Activated naive CD4-positive, alpha-beta T cell treated with anti-CD3 and anti-CD28 coated beads for 36 hours (primary cell): Measurements from ENCODE around the gene SPACDR. TPM values are rescaled to one million over a fixed set of nuclear protein-coding genes. Genes with fewer than 3 reads are reported as not detected.

Source experiments
- CTCF ChIA-PET: fragments of 350-600 bp; sonication (Branson Sonifier 250); formaldehyde crosslinking; loops from one replicate; lab custom pipeline; 2021; ENCODE audit warnings: antibody characterized with exemption; lab: Charles Lee
- DNase-seq: peaks from one replicate; pipeline ENCODE4 v3.0.0-alpha.2; 2020
- H3K27ac Mint-ChIP-seq: one replicate; pipeline ENCODE4 v1.8.0; 2021; ENCODE audit warnings: mild to moderate bottlenecking, mixed read lengths
- H3K27me3 Mint-ChIP-seq: one replicate; pipeline ENCODE4 v1.8.0; 2021; ENCODE audit warnings: low read depth, mixed read lengths
- H3K36me3 Mint-ChIP-seq: one replicate; pipeline ENCODE4 v1.8.0; 2021; ENCODE audit warnings: low read depth, mixed read lengths
- H3K4me1 Mint-ChIP-seq: one replicate; pipeline ENCODE4 v1.8.0; 2021; ENCODE audit warnings: low read depth, mixed read lengths
- H3K4me3 Mint-ChIP-seq: one replicate; pipeline ENCODE4 v1.8.0; 2021; ENCODE audit warnings: mild to moderate bottlenecking, moderate library complexity, mixed read lengths
- H3K9me3 Mint-ChIP-seq: one replicate; pipeline ENCODE4 v1.8.0; 2021; ENCODE audit warnings: mixed read lengths
- intact Hi-C: fragments of 100-400 bp; cut with micrococcal nuclease; formaldehyde crosslinking; loops from one replicate; pipeline ENCODE4 v1.15.1; 2023
- total RNA-seq, 2 experiments: library from RNA; stranded (reverse); gene quantifications; one replicate each; pipeline ENCODE4 v1.2.3, GENCODE V29; 2021

SPACDR gene
- total RNA-seq, 2 experiments from 2014 or later = 2.3 to 2.6 TPM

DNA sequence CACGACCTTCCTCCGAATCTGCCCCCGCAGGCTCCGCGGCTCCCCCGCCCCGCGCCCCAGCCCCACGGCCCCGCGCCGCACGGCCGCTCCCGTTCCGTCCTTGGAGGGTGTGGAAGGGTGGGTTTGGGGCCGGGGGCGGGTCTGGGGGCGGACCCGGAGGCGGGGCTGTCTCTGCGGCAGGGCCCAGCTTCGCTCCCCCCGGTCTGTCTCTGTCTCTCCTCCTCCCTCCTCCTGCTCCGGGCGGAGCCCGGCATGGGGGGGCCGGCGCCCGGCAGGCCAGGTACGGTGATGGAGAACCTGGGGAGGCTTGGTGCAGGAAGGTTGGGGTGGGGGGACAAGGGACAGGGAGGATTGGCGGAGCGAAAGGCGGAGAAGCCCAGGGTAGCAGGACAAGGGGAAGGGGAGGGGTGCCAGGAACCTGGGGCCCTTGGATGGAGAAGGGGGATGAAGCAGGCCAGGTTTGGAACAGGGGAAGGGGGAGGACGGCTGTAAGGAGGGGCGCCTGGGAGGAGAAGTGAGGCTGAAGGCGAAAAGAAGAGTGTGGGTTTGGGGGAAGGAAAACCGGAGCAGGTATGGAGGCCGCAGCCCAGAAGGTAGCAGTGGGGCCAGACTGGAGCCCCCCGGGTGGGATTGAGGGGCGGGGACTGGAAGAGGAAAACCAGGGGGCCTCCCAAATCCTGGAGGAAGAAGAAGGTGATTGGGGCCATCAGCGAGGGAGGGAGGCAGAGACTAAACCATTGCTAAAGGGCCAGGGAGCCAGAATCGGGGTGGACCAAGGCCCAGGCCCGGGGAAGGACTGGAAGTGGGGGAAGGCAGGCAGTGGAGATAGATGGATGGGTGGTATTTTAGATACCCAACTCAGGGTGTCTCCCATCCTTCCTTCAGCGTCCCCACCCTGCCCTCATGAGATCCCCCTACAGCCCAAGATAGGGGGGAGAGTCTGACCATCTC is 19.9 kb upstream of the SPACDR start, which contains the start of gene NYAP1:
NYAP1 (plus strand) TSS at position 206 of the 951 bp plus-strand sequence. CDS start 1,385 bp downstream, outside the sequence.
- no peaks in the 10 kb centered on the region for H3K36me3 Mint-ChIP-seq
- peak within 1 kb of the TSS; percentile 76 for H3K4me3 Mint-ChIP-seq
- intact Hi-C loops = loop anchor here (1.0 kb wide), 2 partner anchors 15 to 75 kb away; no protein-coding TSS in a partner anchor
- no peaks in the 10 kb centered on the region for H3K9me3 Mint-ChIP-seq
- H3K4me1 Mint-ChIP-seq = peaks cover 14% of the 10 kb centered on the region
- H3K27me3 Mint-ChIP-seq = no peaks in the 10 kb centered on the region
- CTCF ChIA-PET = interaction anchor here (2.3 kb wide), 1 partner anchor 59 kb away, joined by 9 read pairs; no protein-coding TSS in a partner anchor
- no peak within 1 kb of the TSS for H3K27ac Mint-ChIP-seq
- no peak for DNase-seq

DNA sequence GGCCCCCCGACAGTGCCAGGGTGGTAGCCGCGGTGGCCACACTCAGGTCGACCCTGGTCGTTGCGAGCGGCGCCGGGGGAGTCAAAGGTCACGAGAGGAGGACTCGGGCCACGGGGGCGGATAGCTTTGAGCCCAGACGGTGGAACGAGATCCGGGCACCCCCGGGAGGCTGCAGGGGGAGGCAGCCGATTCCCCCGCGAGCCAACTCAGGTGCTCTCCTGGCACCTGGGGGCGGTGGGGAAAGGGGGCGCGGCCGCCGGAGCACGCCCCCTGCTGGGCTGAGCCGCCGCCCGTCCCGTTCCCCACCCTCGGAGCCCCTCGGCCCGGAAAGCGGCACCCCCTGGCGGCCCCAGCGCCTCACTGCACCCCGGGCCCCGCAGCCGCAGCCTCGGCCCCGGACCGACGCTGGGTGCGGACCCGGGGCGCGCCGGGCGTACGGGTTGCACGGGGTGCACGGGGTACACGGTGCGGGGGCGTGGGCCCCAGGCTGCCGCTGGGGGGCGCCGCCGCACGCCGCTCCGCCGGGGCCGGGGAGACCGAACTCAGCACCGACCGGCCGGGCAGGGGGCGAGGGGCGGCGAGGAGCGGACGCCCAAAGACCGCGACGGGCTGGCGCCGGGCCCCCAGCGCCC is 19.1 kb upstream of the SPACDR start:
- CTCF ChIA-PET = interaction anchor here (0.6 to 5.4 kb wide), 21 partner anchors 11 to 103 kb away, joined by 3 to 45 read pairs (median 4); partner anchors contain the start of genes FBXO24 and LRCH4
- H3K36me3 Mint-ChIP-seq = peaks cover 1% of the 10 kb centered on the region
- no peaks in the 10 kb centered on the region for H3K9me3 Mint-ChIP-seq
- no peaks in the 10 kb centered on the region for H3K27me3 Mint-ChIP-seq
- no peak overlapping the region for H3K27ac Mint-ChIP-seq
- peaks cover 12% of the 10 kb centered on the region for H3K4me1 Mint-ChIP-seq
- peak overlapping the region; percentile 76 for H3K4me3 Mint-ChIP-seq
- intact Hi-C loops = loop anchor here (1.0 kb wide), 2 partner anchors 14 to 76 kb away; no protein-coding TSS in a partner anchor
- DNase-seq = peak; percentile 75

DNA sequence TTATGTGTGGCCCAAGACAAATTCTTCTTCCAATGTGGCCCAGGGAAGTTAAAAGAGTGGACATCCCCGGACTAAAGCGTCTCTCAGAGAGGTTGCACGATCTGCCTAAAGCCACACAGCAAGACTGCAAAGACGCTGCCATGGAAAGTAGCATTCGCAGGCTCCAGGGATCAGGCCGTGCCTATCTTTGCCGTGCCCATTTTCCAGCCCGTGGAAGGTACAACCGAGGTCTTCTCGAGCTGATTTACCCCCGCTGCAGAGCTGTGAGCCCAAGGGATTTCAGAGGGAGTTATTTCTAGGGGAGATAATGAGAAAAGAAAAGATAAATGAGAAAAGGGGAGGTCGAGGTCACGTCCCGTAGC is 18.6 kb upstream of the SPACDR start:
- Mint-ChIP-seq H3K4me3 (peak overlapping the region; percentile 76), H3K9me3 (no peaks in the 10 kb centered on the region), H3K36me3 (peaks cover 3% of the 10 kb centered on the region), H3K27ac (no peak overlapping the region), H3K27me3 (no peaks in the 10 kb centered on the region), H3K4me1 (peaks cover 12% of the 10 kb centered on the region)
- CTCF ChIA-PET = interaction anchor here (0.6 to 5.4 kb wide), 23 partner anchors 11 to 103 kb away, joined by 3 to 45 read pairs (median 4); partner anchors contain the start of genes FBXO24 and LRCH4
- DNase-seq = no peak
- intact Hi-C loops = loop anchor here (1.0 kb wide), 2 partner anchors 13 to 77 kb away; no protein-coding TSS in a partner anchor

DNA sequence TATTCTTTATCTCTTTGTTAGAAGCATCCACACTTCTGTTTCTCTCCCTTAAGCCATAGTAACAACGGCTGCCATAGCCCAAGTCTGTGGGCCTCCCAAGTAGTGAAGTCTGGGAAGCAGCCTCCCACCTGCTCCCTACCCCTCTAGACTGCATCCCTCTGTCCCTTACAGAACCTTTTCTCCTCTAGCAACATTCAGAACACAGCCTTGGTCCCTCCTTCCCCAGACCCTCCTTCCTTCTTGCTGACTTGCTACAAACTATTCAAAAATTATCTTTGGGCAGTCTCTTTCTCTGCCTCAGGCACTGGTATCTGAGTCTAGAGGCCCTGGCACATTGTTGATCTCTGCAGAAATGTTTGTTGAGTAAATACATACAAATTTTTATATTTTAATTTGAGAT is 17.4 kb upstream of the SPACDR start:
- no peak overlapping the region for H3K4me3 Mint-ChIP-seq

DNA sequence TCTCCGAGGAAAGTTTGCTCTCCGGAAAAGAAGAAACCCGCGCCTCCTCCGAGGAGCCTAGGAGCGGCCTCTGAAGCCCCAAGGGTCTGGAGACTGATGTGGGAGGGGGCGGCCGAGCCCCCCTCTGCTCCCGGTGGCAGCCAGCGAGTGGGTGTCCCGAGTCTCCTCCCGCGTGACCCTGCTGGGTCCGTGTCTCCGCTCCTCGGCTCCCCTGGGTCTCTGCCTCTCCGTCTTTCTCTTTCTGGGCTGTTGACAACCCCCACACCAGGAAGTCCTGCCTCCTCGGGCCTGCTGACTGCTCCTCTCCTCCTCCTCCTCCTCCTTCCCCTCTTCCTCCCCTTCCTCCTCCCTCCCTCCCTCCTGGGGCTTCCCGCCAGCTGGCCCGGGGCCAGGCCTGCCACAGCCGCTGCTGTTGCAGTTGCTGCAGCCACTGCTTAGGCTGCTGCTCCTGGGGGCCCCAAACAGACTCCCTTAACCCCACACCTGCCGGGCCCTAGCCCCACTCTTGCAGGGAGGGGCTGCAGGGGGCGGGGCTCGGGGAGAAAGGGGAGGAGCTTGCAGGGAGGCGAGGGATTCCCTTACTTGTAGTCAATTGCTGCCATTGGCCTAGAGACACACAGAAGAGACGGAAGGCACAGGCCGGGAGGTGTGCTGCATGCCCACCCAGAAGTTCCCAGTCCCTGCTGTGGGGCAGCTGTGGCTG is 15.0 kb upstream of the SPACDR start, which contains the start of gene TSC22D4:
TSC22D4 (minus strand) TSS at position 257 of the 703 bp plus-strand sequence. CDS start 1,176 bp downstream, outside the sequence.
- peaks cover 10% of the 10 kb centered on the region for H3K36me3 Mint-ChIP-seq
- intact Hi-C loops = loop anchor here (1.0 to 5.0 kb wide), 10 partner anchors 10 to 374 kb away; partner anchors contain the start of genes FBXO24, GIGYF1, LRCH4 and MEPCE
- CTCF ChIA-PET = interaction anchor here (0.6 to 5.4 kb wide), 6 partner anchors 9 to 213 kb away, joined by 3 to 45 read pairs (median 6); partner anchors contain the start of gene PPP1R35

More for the DNA sequence above, 17.4 kb upstream of the SPACDR start:
- Mint-ChIP-seq H3K27me3 (no peaks in the 10 kb centered on the region), H3K4me1 (peaks cover 19% of the 10 kb centered on the region), H3K36me3 (peaks cover 3% of the 10 kb centered on the region), H3K27ac (no peak overlapping the region), H3K9me3 (no peaks in the 10 kb centered on the region)
- DNase-seq = no peak
- intact Hi-C loops = no loop called here
- CTCF ChIA-PET = interaction anchor here (1.0 to 5.4 kb wide), 7 partner anchors 11 to 91 kb away, joined by 3 to 45 read pairs (median 8); no protein-coding TSS in a partner anchor

DNA sequence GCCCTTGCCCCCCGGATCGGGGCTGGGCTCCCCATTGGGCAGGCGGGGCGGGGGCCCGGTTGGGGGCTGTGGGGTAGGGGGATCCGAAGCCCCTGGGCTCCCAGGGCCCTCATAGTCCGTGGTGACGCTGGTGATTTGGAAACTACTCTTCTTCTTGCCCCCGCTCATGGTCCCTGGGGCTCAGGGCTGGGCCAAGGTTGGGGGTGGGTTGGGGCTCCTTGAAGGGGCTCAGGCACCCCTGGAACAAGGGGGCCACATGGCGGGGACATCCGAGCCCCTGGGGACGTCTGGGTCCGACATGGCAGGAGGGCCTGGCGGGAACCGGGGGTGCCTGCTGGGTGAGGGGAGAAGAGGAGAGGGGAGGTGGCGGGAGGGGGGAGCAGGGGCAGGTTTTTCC is 13.8 kb upstream of the SPACDR start:
- Mint-ChIP-seq H3K36me3 (peaks cover 12% of the 10 kb centered on the region), H3K4me3 (peak overlapping the region; percentile 98), H3K27me3 (no peaks in the 10 kb centered on the region), H3K27ac (peak overlapping the region; percentile 92), H3K9me3 (no peaks in the 10 kb centered on the region), H3K4me1 (peaks cover 54% of the 10 kb centered on the region)
- intact Hi-C loops = loop anchor here (2.0 to 5.0 kb wide), 6 partner anchors 49 to 375 kb away; partner anchors contain the start of genes GIGYF1, MEPCE, POP7 and SLC12A9
- no peak for DNase-seq
- CTCF ChIA-PET = interaction anchor here (0.7 to 5.4 kb wide), 6 partner anchors 8 to 136 kb away, joined by 3 to 45 read pairs (median 4); no protein-coding TSS in a partner anchor

More for the DNA sequence above, 15.0 kb upstream of the SPACDR start, which contains the start of gene TSC22D4:
- Mint-ChIP-seq H3K27ac (peak within 1 kb of the TSS; percentile 92), H3K27me3 (no peaks in the 10 kb centered on the region), H3K4me3 (peak within 1 kb of the TSS; percentile 98), H3K4me1 (peaks cover 42% of the 10 kb centered on the region), H3K9me3 (no peaks in the 10 kb centered on the region)
- peak; percentile 93 for DNase-seq

DNA sequence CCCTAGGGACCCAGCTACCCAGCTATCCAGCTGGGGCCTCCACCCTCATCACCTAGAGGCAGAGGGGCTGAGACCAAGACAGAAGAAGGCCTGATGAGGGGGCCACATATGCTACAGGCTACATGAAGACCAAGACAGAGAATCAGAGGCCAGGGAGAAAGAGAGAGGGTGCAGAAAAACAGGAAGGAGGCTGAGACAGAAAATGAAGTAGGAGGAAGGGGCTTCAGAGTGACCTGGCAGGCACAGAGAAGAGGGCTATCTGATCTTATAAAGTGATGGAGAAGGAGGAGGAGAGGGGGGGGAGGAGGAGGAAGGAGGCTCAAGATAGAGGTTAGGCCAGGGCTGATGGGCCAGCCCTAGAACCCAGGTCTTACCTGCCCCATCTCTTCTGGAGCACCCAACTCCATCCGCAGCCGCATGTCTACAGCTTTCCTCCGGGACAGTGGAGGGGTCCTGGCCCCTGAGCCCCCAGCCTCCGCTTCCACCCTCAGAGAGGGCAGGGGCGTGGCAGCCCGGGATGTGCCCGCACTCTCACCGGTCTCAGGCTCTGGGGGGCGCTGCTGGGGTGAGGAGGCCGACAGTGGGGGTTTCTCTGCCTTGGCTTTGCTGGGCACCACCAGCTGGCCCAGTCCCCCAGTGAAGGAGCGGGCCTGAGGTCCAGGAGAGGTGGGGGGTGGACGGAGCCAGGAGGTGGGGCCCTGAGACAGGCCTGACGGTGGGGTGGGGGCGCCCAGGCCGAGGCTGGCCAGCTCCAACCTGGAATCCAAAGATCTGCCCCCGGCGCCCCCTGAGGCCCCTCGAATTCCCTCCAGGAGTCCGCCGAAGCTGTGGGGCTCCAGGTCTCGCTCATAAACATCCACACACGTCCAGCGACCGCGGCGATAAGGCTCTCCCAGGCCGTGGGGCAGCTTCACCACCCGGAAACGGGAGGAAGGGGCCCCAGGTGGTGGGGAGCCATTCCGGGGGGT is 13.1 kb upstream of the SPACDR start:
- Mint-ChIP-seq H3K4me1 (peaks cover 50% of the 10 kb centered on the region), H3K9me3 (no peaks in the 10 kb centered on the region), H3K27me3 (no peaks in the 10 kb centered on the region), H3K36me3 (peaks cover 12% of the 10 kb centered on the region), H3K4me3 (peak overlapping the region; percentile 98), H3K27ac (peak overlapping the region; percentile 62)
- intact Hi-C loops = loop anchor here (5.0 kb wide), 3 partner anchors 200 to 230 kb away; partner anchors contain the start of genes GIGYF1 and POP7
- peak; percentile 78 for DNase-seq
- CTCF ChIA-PET = interaction anchor here (0.7 to 2.1 kb wide), 6 partner anchors 9 to 136 kb away, joined by 3 to 17 read pairs (median 4); no protein-coding TSS in a partner anchor

DNA sequence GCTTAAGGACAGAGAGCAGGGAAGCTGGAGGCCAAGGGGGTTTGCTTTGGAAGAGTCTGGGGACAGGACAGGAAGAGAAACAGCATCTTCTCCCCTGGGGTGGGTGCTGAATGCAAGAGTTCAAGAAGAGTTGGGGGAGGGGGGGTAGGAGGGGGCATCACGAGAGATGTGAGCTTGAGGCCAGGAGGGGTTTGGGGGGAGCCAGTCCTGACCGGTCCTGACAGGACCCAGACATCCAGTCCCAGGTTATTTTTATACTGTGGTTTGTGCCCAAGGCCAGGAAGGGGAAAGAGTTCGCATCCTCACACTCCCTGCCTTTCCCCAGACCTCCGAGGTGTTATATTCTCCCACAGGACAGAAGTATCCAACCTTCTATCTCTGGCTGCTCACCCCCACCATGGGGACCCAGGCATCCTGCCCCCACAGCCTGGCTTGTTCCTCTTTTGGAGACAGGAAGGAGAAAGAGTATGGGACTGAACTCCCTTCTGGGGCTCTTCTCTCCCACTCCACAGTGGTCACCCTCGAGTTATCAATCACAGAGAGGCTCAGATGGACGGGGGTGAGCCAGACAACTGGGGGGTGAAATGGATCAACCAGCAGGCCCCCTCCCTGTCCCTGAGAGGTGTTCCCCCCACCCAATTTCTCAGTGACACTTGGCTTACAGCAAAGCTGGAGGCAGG is 12.2 kb upstream of the SPACDR start:
- H3K4me1 Mint-ChIP-seq = peaks cover 52% of the 10 kb centered on the region
- H3K27me3 Mint-ChIP-seq = no peaks in the 10 kb centered on the region
- intact Hi-C loops = loop anchor here (5.0 kb wide), 3 partner anchors 201 to 231 kb away; partner anchors contain the start of genes GIGYF1 and POP7
- peak overlapping the region; percentile 89 for H3K27ac Mint-ChIP-seq
- no peaks in the 10 kb centered on the region for H3K9me3 Mint-ChIP-seq
- peaks cover 12% of the 10 kb centered on the region for H3K36me3 Mint-ChIP-seq
- H3K4me3 Mint-ChIP-seq = peak overlapping the region; percentile 98
- CTCF ChIA-PET = interaction anchor here (0.8 to 2.1 kb wide), 7 partner anchors 11 to 215 kb away, joined by 3 to 17 read pairs (median 5); no protein-coding TSS in a partner anchor
- no peak for DNase-seq

DNA sequence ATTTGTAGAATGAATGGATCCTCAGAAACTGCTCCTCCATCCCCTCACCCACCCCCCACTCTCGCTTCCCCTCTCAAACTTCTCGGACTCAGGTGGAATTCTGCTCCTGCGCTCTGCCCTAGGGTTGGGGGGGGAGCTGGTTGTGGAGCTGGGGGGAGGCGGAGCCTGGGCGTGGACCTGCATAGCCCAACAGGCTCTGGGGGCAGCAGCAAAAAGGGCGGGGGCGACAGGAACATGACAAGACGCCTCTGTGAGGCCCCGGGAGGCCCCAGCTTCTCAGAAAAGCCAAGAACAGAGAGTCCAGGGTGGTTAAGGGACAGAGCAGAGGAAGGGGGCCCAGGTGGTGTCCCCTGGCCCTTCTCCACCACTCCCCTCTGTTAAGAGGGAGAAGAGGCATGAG is 11.5 kb upstream of the SPACDR start:
- intact Hi-C loops = loop anchor here (5.0 kb wide), 3 partner anchors 202 to 232 kb away; partner anchors contain the start of genes GIGYF1 and POP7

More for the DNA sequence above, 11.5 kb upstream of the SPACDR start:
- peak; percentile 26 for DNase-seq
- Mint-ChIP-seq H3K4me3 (peak overlapping the region; percentile 98), H3K9me3 (no peaks in the 10 kb centered on the region), H3K27ac (peak overlapping the region; percentile 89), H3K36me3 (peaks cover 12% of the 10 kb centered on the region), H3K27me3 (no peaks in the 10 kb centered on the region), H3K4me1 (peaks cover 52% of the 10 kb centered on the region)
- CTCF ChIA-PET = interaction anchor here (0.6 to 3.3 kb wide), 9 partner anchors 10 to 374 kb away, joined by 3 to 11 read pairs (median 3); partner anchors contain the start of genes AP4M1 and POP7
